GM12801 (cell line): ENCODE data around the gene SULT1E1.

ENCODE experiments used
- CTCF ChIP-seq: IDR thresholded peaks from one replicate; pipeline ENCODE4 v1.5.1; 2011; ENCODE audit warnings: control low read depth; ENCODE audit not compliant: insufficient read length; ENCODE audit errors: extremely low read depth

The SULT1E1 gene

GRCh38 chr4:69800599-69800998 lies 59.3 kb downstream of the SULT1E1 start:
- no peak for TF ChIP-seq CTCF

GRCh38 chr4:69799337-69799736 lies 60.6 kb downstream of the SULT1E1 start:
- no peak for TF ChIP-seq CTCF

GRCh38 chr4:69793732-69794131 lies 66.2 kb downstream of the SULT1E1 start:
- no peak for TF ChIP-seq CTCF
